PC-9 (cell line): ENCODE data around the gene NKAIN2. TPM values are rescaled to one million over a fixed set of nuclear protein-coding genes. Genes with fewer than 3 reads are reported as not detected.

Experiments used
- BruUV-seq: library from RNA; stranded (reverse); fragments of 400-500 nt; replicated peaks from 2 replicates; lab custom pipeline; 2021; lab: Mats Ljungman, UMichigan
- CTCF ChIA-PET: fragments of 300-600 bp; sonication (Branson Sonifier 250); formaldehyde crosslinking; loops from one replicate; lab custom pipeline; 2022; ENCODE audit warnings: antibody characterized with exemption; lab: Charles Lee
- POLR2A ChIA-PET: fragments of 300-600 bp; sonication (Branson Sonifier 250); formaldehyde crosslinking; loops from one replicate; lab custom pipeline; 2022; ENCODE audit warnings: antibody characterized with exemption; ENCODE audit not compliant: unreplicated experiment; lab: Charles Lee
- DNase-seq, 2 experiments: peaks; one replicate each; pipeline versions ENCODE4 v3.0.0 to v3.0.0-alpha.2; 2015 to 2022; ENCODE audit warnings: mixed read lengths in 1 of 2
- H2AFZ ChIP-seq: fragments of 200-600 bp; sonication (generic); 2 replicates; pipeline ENCODE4 v1.8.1; 2017; ENCODE audit warnings: antibody characterized with exemption
- H3F3A ChIP-seq: fragments of 200-600 bp; sonication (generic); 2 replicates; pipeline ENCODE4 v1.8.1; 2017; ENCODE audit warnings: antibody characterized with exemption, mild to moderate bottlenecking, low read depth; ENCODE audit not compliant: insufficient read depth
- H3K27ac ChIP-seq: fragments of 200-600 bp; sonication (generic); 2 replicates; pipeline ENCODE4 v1.6.1; 2016; ENCODE audit warnings: mixed run types
- H3K27me3 ChIP-seq: fragments of 200-600 bp; sonication (generic); 2 replicates; pipeline ENCODE4 v1.6.1; 2016; ENCODE audit warnings: low read depth, mixed run types; ENCODE audit not compliant: insufficient read depth
- H3K36me3 ChIP-seq: fragments of 200-600 bp; sonication (generic); 2 replicates; pipeline ENCODE4 v1.6.1; 2016; ENCODE audit warnings: low read depth, mixed run types
- H3K4me1 ChIP-seq: fragments of 200-600 bp; sonication (generic); replicated peaks from 2 replicates; pipeline ENCODE4 v1.6.1; 2016; ENCODE audit warnings: mixed run types; ENCODE audit not compliant: insufficient read depth
- H3K4me2 ChIP-seq: fragments of 200-600 bp; sonication (generic); 2 replicates; pipeline ENCODE4 v1.6.1; 2017; ENCODE audit warnings: mixed run types
- H3K4me3 ChIP-seq: fragments of 200-600 bp; sonication (generic); 2 replicates; pipeline ENCODE4 v1.6.1; 2016; ENCODE audit warnings: mixed run types
- H3K79me2 ChIP-seq: fragments of 200-600 bp; sonication (generic); 2 replicates; pipeline ENCODE4 v1.6.1; 2017; ENCODE audit warnings: low read depth, mixed run types
- H3K9me2 ChIP-seq: fragments of 200-600 bp; sonication (generic); 2 replicates; pipeline ENCODE4 v1.8.1; 2017; ENCODE audit warnings: mild to moderate bottlenecking; ENCODE audit not compliant: insufficient read depth
- H3K9me3 ChIP-seq: fragments of 200-600 bp; sonication (generic); 2 replicates; pipeline ENCODE4 v1.8.1; 2016; ENCODE audit warnings: low read depth; ENCODE audit not compliant: insufficient read depth
- H4K20me1 ChIP-seq: fragments of 200-600 bp; sonication (generic); 2 replicates; pipeline ENCODE4 v1.8.1; 2017; ENCODE audit not compliant: insufficient read depth
- CTCF ChIP-seq: fragments of 200-600 bp; sonication (generic); conservative IDR thresholded peaks from 2 replicates; pipeline ENCODE4 v1.6.1; 2017; ENCODE audit warnings: mixed run types, antibody characterized with exemption, mild to moderate bottlenecking, moderate library complexity
- EZH2 ChIP-seq: fragments of 200-600 bp; sonication (generic); IDR thresholded peaks from 2 replicates; pipeline ENCODE4 v1.8.0; 2017; ENCODE audit warnings: antibody characterized with exemption, low read depth
- intact Hi-C: fragments of 100-400 bp; cut with micrococcal nuclease; formaldehyde crosslinking; loops from one replicate; pipeline ENCODE4 v1.10.0; 2022; ENCODE audit not compliant: unreplicated experiment
- total RNA-seq: library from RNA; stranded (reverse); gene quantifications from 2 replicates; pipeline ENCODE4 v1.2.3, GENCODE V29; 2021

The NKAIN2 gene
- total RNA-seq, 1 experiment from 2014 or later: not detected

GRCh38 chr6:124487623-124488431 is 684.2 kb downstream of the NKAIN2 start:
- H3K36me3 ChIP-seq: no peaks in the 10 kb centered on the region
- no peaks in the 10 kb centered on the region for H3K79me2 ChIP-seq
- H3K4me1 ChIP-seq: no peaks in the 10 kb centered on the region
- no peaks in the 10 kb centered on the region for H3F3A ChIP-seq
- DNase-seq: peak in 1 of 2 experiments; percentile 38
- H3K4me2 ChIP-seq: no peak overlapping the region
- no TSS peak for BruUV-seq
- H3K9me3 ChIP-seq: no peaks in the 10 kb centered on the region
- no peak overlapping the region for H2AFZ ChIP-seq
- TF ChIP-seq EZH2: no peak
- TF ChIP-seq CTCF: no peak
- intact Hi-C loops: no loop called here
- H3K27ac ChIP-seq: no peak overlapping the region
- H3K9me2 ChIP-seq: no peaks in the 10 kb centered on the region
- ChIA-PET POLR2A (no interaction called here), CTCF (no interaction called here)
- H3K4me3 ChIP-seq: no peak overlapping the region
- H3K27me3 ChIP-seq: no peaks in the 10 kb centered on the region
- H4K20me1 ChIP-seq: no peaks in the 10 kb centered on the region

- no TSS peak for BruUV-seq
- Histone ChIP-seq H3K9me3 (no peaks in the 10 kb centered on the region), H3K27ac (no peak overlapping the region), H3F3A (no peaks in the 10 kb centered on the region), H3K9me2 (no peaks in the 10 kb centered on the region), H3K4me3 (no peak overlapping the region), H3K79me2 (no peaks in the 10 kb centered on the region), H4K20me1 (no peaks in the 10 kb centered on the region), H2AFZ (no peak overlapping the region), H3K27me3 (no peaks in the 10 kb centered on the region), H3K4me2 (no peak overlapping the region), H3K36me3 (no peaks in the 10 kb centered on the region), H3K4me1 (no peaks in the 10 kb centered on the region)
- CTCF ChIA-PET: no interaction called here
- intact Hi-C loops: no loop called here
- TF ChIP-seq CTCF (no peak), EZH2 (no peak)
- POLR2A ChIA-PET: no interaction called here
- DNase-seq: peak in 1 of 2 experiments; percentile 41
These were observed 686.5 kb downstream of the NKAIN2 start for GRCh38 chr6:124490122-124490521.

GRCh38 chr6:124493259-124493658 is 689.6 kb downstream of the NKAIN2 start:
- POLR2A ChIA-PET: no interaction called here
- no peak for DNase-seq
- Histone ChIP-seq H3K4me1 (no peaks in the 10 kb centered on the region), H3K9me3 (no peaks in the 10 kb centered on the region), H3K79me2 (no peaks in the 10 kb centered on the region), H3K9me2 (no peaks in the 10 kb centered on the region), H3K27me3 (no peaks in the 10 kb centered on the region), H4K20me1 (no peaks in the 10 kb centered on the region), H3K27ac (no peak overlapping the region), H3K4me2 (no peak overlapping the region), H2AFZ (no peak overlapping the region), H3K4me3 (no peak overlapping the region), H3K36me3 (no peaks in the 10 kb centered on the region), H3F3A (no peaks in the 10 kb centered on the region)
- intact Hi-C loops: no loop called here
- TF ChIP-seq EZH2: no peak
- no peak for TF ChIP-seq CTCF
- CTCF ChIA-PET: no interaction called here
- BruUV-seq: no TSS peak
